KBM-7 (cell line): ENCODE results near the gene ANG.
A peak's percentile ranks its signal among the peaks of the same experiment; 100 is the strongest.
"Not testable (repeated sequence)": the region's sequence is repeated elsewhere in the genome, so short reads cannot be mapped to it uniquely, and the experiment has no call there.

ENCODE experiments used
- DNase-seq: peaks from one replicate; pipeline ENCODE4 v3.0.0-alpha.2; 2015
- in situ Hi-C: fragments of 300-500 bp; cut with MboI; formaldehyde crosslinking; loops from 2 replicates; pipeline ENCODE4 v1.14.3; 2020; ENCODE audit warnings: low sequenced_read_pairs, low pct_unique_long_range_greater_than_20kb, mixed read lengths

The ANG gene

GRCh38 chr14:20688167-20688839 lies at the start of gene ANG:
Gene ANG (plus strand): TSS chr14:20688764. CDS start chr14:20693565, 4,801 bp downstream.
- no peak for DNase-seq
- in situ Hi-C loops = no loop called here

GRCh38 chr14:20641591-20641990 lies 47.0 kb upstream of the ANG start, which contains the start of gene OR6S1:
Gene OR6S1 (minus strand): TSS chr14:20641691. CDS start chr14:20641691, 0 bp downstream.
- in situ Hi-C loops = no loop called here
- DNase-seq = no peak

- in situ Hi-C loops = no loop called here
- no peak for DNase-seq
Observed at GRCh38 chr14:20642182-20642581, 46.4 kb upstream of the ANG start.

GRCh38 chr14:20642755-20643154 lies 45.8 kb upstream of the ANG start:
- in situ Hi-C loops, DNase-seq: not testable (repeated sequence)

GRCh38 chr14:20644520-20644919 lies 44.0 kb upstream of the ANG start:
- in situ Hi-C loops = no loop called here
- DNase-seq = no peak

GRCh38 chr14:20645481-20645880 lies 43.1 kb upstream of the ANG start:
- no peak for DNase-seq
- in situ Hi-C loops = no loop called here

GRCh38 chr14:20652996-20653975 lies 35.3 kb upstream of the ANG start:
- peak; percentile 80 for DNase-seq

GRCh38 chr14:20655851-20656250 lies 32.7 kb upstream of the ANG start:
- DNase-seq = no peak
- in situ Hi-C loops = no loop called here

More at GRCh38 chr14:20652996-20653975, 35.3 kb upstream of the ANG start:
- in situ Hi-C loops = no loop called here

- in situ Hi-C loops = no loop called here
- DNase-seq = no peak
Observed at GRCh38 chr14:20656274-20656673, 32.3 kb upstream of the ANG start.

GRCh38 chr14:20657216-20658211 lies 31.1 kb upstream of the ANG start:
- in situ Hi-C loops = no loop called here
- no peak for DNase-seq

GRCh38 chr14:20658246-20658645 lies 30.3 kb upstream of the ANG start:
- no peak for DNase-seq
- in situ Hi-C loops = no loop called here

GRCh38 chr14:20659336-20659735 lies 29.2 kb upstream of the ANG start:
- in situ Hi-C loops = no loop called here

GRCh38 chr14:20659813-20660395 lies 28.7 kb upstream of the ANG start:
- in situ Hi-C loops = no loop called here
- no peak for DNase-seq

More at GRCh38 chr14:20659336-20659735, 29.2 kb upstream of the ANG start:
- no peak for DNase-seq

GRCh38 chr14:20661197-20661596 lies 27.4 kb upstream of the ANG start:
- in situ Hi-C loops = no loop called here
- no peak for DNase-seq

GRCh38 chr14:20662968-20663732 lies 25.4 kb upstream of the ANG start:
- in situ Hi-C loops = no loop called here
- peak; percentile 91 for DNase-seq

- in situ Hi-C loops, DNase-seq: not testable (repeated sequence)
Observed at GRCh38 chr14:20666400-20666961, 22.1 kb upstream of the ANG start.

- in situ Hi-C loops = no loop called here
- DNase-seq = no peak
Observed at GRCh38 chr14:20667957-20668356, 20.6 kb upstream of the ANG start.

- DNase-seq = no peak
- in situ Hi-C loops = no loop called here
Observed at GRCh38 chr14:20668969-20669368, 19.6 kb upstream of the ANG start.
